Keratinocyte (primary cell): Measurements from ENCODE around the gene AKNA.

Source experiments
- EZH2 ChIP-seq: IDR thresholded peaks from one replicate; pipeline ENCODE4 v1.6.1; 2012; ENCODE audit warnings: inconsistent platforms, mild to moderate bottlenecking, low read length, moderate library complexity
- TF ChIP-seq, protein P1 (sequence below), 3 experiments: IDR thresholded peaks in 1 of 3; conservative IDR thresholded peaks in 1 of 3; optimal IDR thresholded peaks in 1 of 3; 2 replicates in 2 of 3; 3 replicates in 1 of 3; pipeline versions ENCODE3 to v1.5.1; 2011; ENCODE audit warnings: low read length in 3 of 3, mild to moderate bottlenecking in 3 of 3, moderate library complexity in 2 of 3, control low read depth in 1 of 3, inconsistent platforms in 1 of 3; ENCODE audit not compliant: insufficient read depth in 2 of 3; ENCODE audit errors: extremely low read depth in 1 of 3

DNA sequence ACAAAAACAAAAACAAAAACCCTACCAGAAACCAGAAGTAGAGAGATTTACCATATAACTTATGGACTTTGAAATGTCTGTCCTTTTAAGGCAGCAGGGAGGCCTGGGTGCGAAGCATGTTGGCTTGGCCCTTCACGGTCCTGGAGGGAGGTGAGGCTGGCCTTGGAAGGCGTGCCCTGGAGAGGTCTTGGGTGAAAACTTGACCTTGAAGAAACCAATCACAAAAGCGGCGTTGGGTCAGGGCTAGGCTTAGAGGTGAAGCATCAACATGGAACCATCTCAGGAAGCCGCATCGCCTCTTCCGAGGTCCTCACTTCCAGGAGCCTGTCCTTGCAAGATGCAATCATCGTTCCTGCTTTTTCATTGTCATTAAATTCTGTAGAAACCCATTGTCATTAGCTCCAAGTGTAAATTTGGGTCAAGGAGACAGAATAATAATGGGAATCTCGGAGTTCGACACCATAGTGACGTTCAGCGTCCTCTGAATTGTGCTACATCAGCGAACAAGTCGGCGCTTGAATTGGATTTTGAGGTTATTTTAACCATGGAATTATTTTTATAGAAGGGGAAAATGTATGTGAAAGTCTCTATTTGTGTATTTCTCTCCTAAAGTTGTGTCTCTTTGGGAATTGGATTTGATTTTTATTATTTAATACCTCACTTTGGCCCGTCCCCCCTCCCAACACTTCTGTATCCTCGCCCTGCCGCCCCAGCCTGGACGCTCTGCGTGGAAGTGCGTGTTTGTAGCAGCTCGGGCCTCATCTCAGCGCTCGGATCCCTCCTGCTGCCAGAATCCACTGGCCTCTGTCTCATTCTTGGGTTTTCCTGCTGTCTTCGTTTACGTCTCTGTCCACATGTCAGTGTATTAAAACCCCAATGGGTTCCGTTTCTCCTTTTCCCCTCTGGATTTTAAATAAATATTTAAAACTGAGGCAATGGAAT lies 75.9 kb downstream of the AKNA start:
- TF ChIP-seq EZH2 = no peak
- TF ChIP-seq, protein P1, sequence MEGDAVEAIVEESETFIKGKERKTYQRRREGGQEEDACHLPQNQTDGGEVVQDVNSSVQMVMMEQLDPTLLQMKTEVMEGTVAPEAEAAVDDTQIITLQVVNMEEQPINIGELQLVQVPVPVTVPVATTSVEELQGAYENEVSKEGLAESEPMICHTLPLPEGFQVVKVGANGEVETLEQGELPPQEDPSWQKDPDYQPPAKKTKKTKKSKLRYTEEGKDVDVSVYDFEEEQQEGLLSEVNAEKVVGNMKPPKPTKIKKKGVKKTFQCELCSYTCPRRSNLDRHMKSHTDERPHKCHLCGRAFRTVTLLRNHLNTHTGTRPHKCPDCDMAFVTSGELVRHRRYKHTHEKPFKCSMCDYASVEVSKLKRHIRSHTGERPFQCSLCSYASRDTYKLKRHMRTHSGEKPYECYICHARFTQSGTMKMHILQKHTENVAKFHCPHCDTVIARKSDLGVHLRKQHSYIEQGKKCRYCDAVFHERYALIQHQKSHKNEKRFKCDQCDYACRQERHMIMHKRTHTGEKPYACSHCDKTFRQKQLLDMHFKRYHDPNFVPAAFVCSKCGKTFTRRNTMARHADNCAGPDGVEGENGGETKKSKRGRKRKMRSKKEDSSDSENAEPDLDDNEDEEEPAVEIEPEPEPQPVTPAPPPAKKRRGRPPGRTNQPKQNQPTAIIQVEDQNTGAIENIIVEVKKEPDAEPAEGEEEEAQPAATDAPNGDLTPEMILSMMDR (optimal IDR thresholded peaks at IDR 0.05 in 1 of 3, IDR thresholded peaks at IDR 0.05 in 1 of 3, conservative IDR thresholded peaks at IDR 0.05 in 1 of 3; ENCODE audit: extremely low read depth in 1 of 3, insufficient read depth in 2 of 3, low read length in 3 of 3) = no peak
